Liver (tissue), 3 donors: ENCODE results near the gene PGGT1B.

Source experiments
- CTCF ChIP-seq: fragments of 150-350 bp; IDR thresholded peaks from 2 replicates; pipeline ENCODE4 v1.5.1; 2017; ENCODE audit warnings: improper control_type of control experiment, low read depth, low read length; ENCODE audit not compliant: missing input control
- EGR1 ChIP-seq, 2 donors: IDR thresholded peaks; 2 replicates each; pipeline ENCODE4 v1.6.1; 2016 to 2018; ENCODE audit warnings: antibody characterized with exemption in 2 of 2, low read depth in 2 of 2
- donor health status: healthy.
- donor health status: healthy.

- TF ChIP-seq CTCF (no peak), EGR1 (IDR thresholded peaks at IDR 0.05; ENCODE audit: low read depth in 2 of 2) (no peak)
Measured at GRCh38 chr5:115193295-115193694, 69.4 kb downstream of the PGGT1B start.
